Measurements from ENCODE around the gene FGGY. TPM values are rescaled to one million over a fixed set of nuclear protein-coding genes. Genes with fewer than 3 reads are reported as not detected.

Gene FGGY
- total RNA-seq, 2 experiments from 2014 or later, result 5.6 to 8.1 TPM

GRCh38 chr1:59266180-59266926, 30.5 kb upstream of the FGGY start:
- DNase-seq (no peak), ATAC-seq (no peak)
- intact Hi-C loops (cut with DNase I, micrococcal nuclease), result no loop called here
- POLR2A ChIA-PET, result no interaction called here
- CTCF ChIA-PET, result interaction anchor here (0.8 to 1.3 kb wide), 2 partner anchors 14 to 22 kb away, joined by 3 read pairs; no protein-coding TSS in a partner anchor
- Mint-ChIP-seq H3K27ac (no peak overlapping the region), H3K27me3 (peaks cover 6% of the 10 kb centered on the region), H3K4me3 (no peak overlapping the region), H3K4me1 (no peaks in the 10 kb centered on the region), H3K36me3 (ENCODE audit: low read depth) (no peaks in the 10 kb centered on the region), H3K9me3 (ENCODE audit: low read depth) (no peaks in the 10 kb centered on the region)

- POLR2A ChIA-PET, result no interaction called here
- CTCF ChIA-PET, result interaction anchor here (1.3 kb wide), 1 partner anchor 13 kb away, joined by 3 read pairs; no protein-coding TSS in a partner anchor
- intact Hi-C loops (cut with DNase I, micrococcal nuclease), result no loop called here
- ATAC-seq, result no peak
- Mint-ChIP-seq H3K9me3 (ENCODE audit: low read depth) (no peaks in the 10 kb centered on the region), H3K36me3 (ENCODE audit: low read depth) (no peaks in the 10 kb centered on the region), H3K27me3 (peaks cover 8% of the 10 kb centered on the region), H3K4me1 (no peaks in the 10 kb centered on the region), H3K4me3 (no peak overlapping the region), H3K27ac (no peak overlapping the region)
- DNase-seq, result no peak
These were observed 30.0 kb upstream of the FGGY start for GRCh38 chr1:59266927-59267293.

- CTCF ChIA-PET, result no interaction called here
- Mint-ChIP-seq H3K27me3 (peaks cover 10% of the 10 kb centered on the region), H3K27ac (no peak overlapping the region), H3K4me1 (no peaks in the 10 kb centered on the region), H3K9me3 (ENCODE audit: low read depth) (no peaks in the 10 kb centered on the region), H3K4me3 (no peak overlapping the region), H3K36me3 (ENCODE audit: low read depth) (no peaks in the 10 kb centered on the region)
- ATAC-seq, result no peak
- POLR2A ChIA-PET, result no interaction called here
- intact Hi-C loops (cut with DNase I, micrococcal nuclease), result no loop called here
- DNase-seq, result no peak
These were observed 28.5 kb upstream of the FGGY start for GRCh38 chr1:59268406-59268805.

GRCh38 chr1:59271561-59272260, 25.2 kb upstream of the FGGY start:
- intact Hi-C loops (cut with DNase I, micrococcal nuclease), result no loop called here
- Mint-ChIP-seq H3K4me1 (peaks cover 4% of the 10 kb centered on the region), H3K9me3 (ENCODE audit: low read depth) (no peaks in the 10 kb centered on the region), H3K36me3 (ENCODE audit: low read depth) (no peaks in the 10 kb centered on the region), H3K4me3 (no peak overlapping the region), H3K27ac (no peak overlapping the region), H3K27me3 (peaks cover 12% of the 10 kb centered on the region)
- CTCF ChIA-PET, result no interaction called here
- ATAC-seq (no peak), DNase-seq (no peak)
- POLR2A ChIA-PET, result interaction anchor here (0.6 kb wide), 1 partner anchor 175 kb away, joined by 3 read pairs; no protein-coding TSS in a partner anchor

GRCh38 chr1:59272507-59272906, 24.4 kb upstream of the FGGY start:
- Mint-ChIP-seq H3K27me3 (peaks cover 13% of the 10 kb centered on the region), H3K4me1 (peaks cover 4% of the 10 kb centered on the region), H3K9me3 (ENCODE audit: low read depth) (no peaks in the 10 kb centered on the region), H3K4me3 (no peak overlapping the region), H3K27ac (no peak overlapping the region), H3K36me3 (ENCODE audit: low read depth) (no peaks in the 10 kb centered on the region)
- ChIA-PET POLR2A (interaction anchor here (0.6 kb wide), 1 partner anchor 176 kb away, joined by 3 read pairs; no protein-coding TSS in a partner anchor), CTCF (no interaction called here)
- DNase-seq, result no peak
- intact Hi-C loops (cut with DNase I, micrococcal nuclease), result no loop called here
- ATAC-seq, result no peak

GRCh38 chr1:59276439-59276851, 20.4 kb upstream of the FGGY start:
- H3K9me3 Mint-ChIP-seq (ENCODE audit: low read depth), result no peaks in the 10 kb centered on the region
- H3K4me3 Mint-ChIP-seq, result no peak overlapping the region
- CTCF ChIA-PET, result no interaction called here
- no peak overlapping the region for H3K27ac Mint-ChIP-seq
- no peaks in the 10 kb centered on the region for H3K36me3 Mint-ChIP-seq (ENCODE audit: low read depth)
- ATAC-seq (no peak), DNase-seq (no peak)
- peaks cover 11% of the 10 kb centered on the region for H3K27me3 Mint-ChIP-seq
- POLR2A ChIA-PET, result no interaction called here
- peaks cover 4% of the 10 kb centered on the region for H3K4me1 Mint-ChIP-seq
- intact Hi-C loops (cut with DNase I, micrococcal nuclease), result no loop called here

- intact Hi-C loops (cut with DNase I, micrococcal nuclease), result no loop called here
- H3K4me1 Mint-ChIP-seq, result peaks cover 4% of the 10 kb centered on the region
- no peak overlapping the region for H3K4me3 Mint-ChIP-seq
- no peak for ATAC-seq
- H3K9me3 Mint-ChIP-seq (ENCODE audit: low read depth), result no peaks in the 10 kb centered on the region
- CTCF ChIA-PET, result interaction anchor here (1.1 to 1.3 kb wide), 2 partner anchors 10 to 17 kb away, joined by 4 to 5 read pairs; no protein-coding TSS in a partner anchor
- no peak overlapping the region for H3K27ac Mint-ChIP-seq
- DNase-seq, result no peak
- POLR2A ChIA-PET, result no interaction called here
- H3K27me3 Mint-ChIP-seq, result peaks cover 7% of the 10 kb centered on the region
- no peaks in the 10 kb centered on the region for H3K36me3 Mint-ChIP-seq (ENCODE audit: low read depth)
These were observed 18.0 kb upstream of the FGGY start for GRCh38 chr1:59278780-59279354.

- peaks cover 8% of the 10 kb centered on the region for H3K27me3 Mint-ChIP-seq
- ChIA-PET POLR2A (no interaction called here), CTCF (interaction anchor here (1.1 to 1.3 kb wide), 3 partner anchors 9 to 16 kb away, joined by 3 to 5 read pairs (median 4); no protein-coding TSS in a partner anchor)
- peaks cover 4% of the 10 kb centered on the region for H3K4me1 Mint-ChIP-seq
- H3K27ac Mint-ChIP-seq, result no peak overlapping the region
- H3K4me3 Mint-ChIP-seq, result no peak overlapping the region
- H3K36me3 Mint-ChIP-seq (ENCODE audit: low read depth), result no peaks in the 10 kb centered on the region
- H3K9me3 Mint-ChIP-seq (ENCODE audit: low read depth), result no peaks in the 10 kb centered on the region
- DNase-seq (no peak), ATAC-seq (no peak)
- intact Hi-C loops (cut with DNase I, micrococcal nuclease), result no loop called here
These were observed 17.2 kb upstream of the FGGY start for GRCh38 chr1:59279645-59280044.

- intact Hi-C loops (cut with DNase I, micrococcal nuclease), result no loop called here
- H3K4me1 Mint-ChIP-seq, result no peaks in the 10 kb centered on the region
- no peak overlapping the region for H3K4me3 Mint-ChIP-seq
- DNase-seq, result no peak
- H3K36me3 Mint-ChIP-seq (ENCODE audit: low read depth), result no peaks in the 10 kb centered on the region
- no peak for ATAC-seq
- no peaks in the 10 kb centered on the region for H3K9me3 Mint-ChIP-seq (ENCODE audit: low read depth)
- POLR2A ChIA-PET, result no interaction called here
- peaks cover 5% of the 10 kb centered on the region for H3K27me3 Mint-ChIP-seq
- CTCF ChIA-PET, result no interaction called here
- no peak overlapping the region for H3K27ac Mint-ChIP-seq
These were observed 13.9 kb upstream of the FGGY start for GRCh38 chr1:59282951-59283350.

GRCh38 chr1:59285691-59286090, 11.2 kb upstream of the FGGY start:
- Mint-ChIP-seq H3K36me3 (ENCODE audit: low read depth) (no peaks in the 10 kb centered on the region), H3K4me3 (no peak overlapping the region), H3K27me3 (peaks cover 2% of the 10 kb centered on the region), H3K9me3 (ENCODE audit: low read depth) (no peaks in the 10 kb centered on the region), H3K27ac (no peak overlapping the region), H3K4me1 (no peaks in the 10 kb centered on the region)
- ATAC-seq (no peak), DNase-seq (no peak)
- ChIA-PET POLR2A (no interaction called here), CTCF (interaction anchor here (1.2 kb wide), 1 partner anchor 473 kb away, joined by 4 read pairs; no protein-coding TSS in a partner anchor)
- intact Hi-C loops (cut with DNase I, micrococcal nuclease), result no loop called here

- no peak for ATAC-seq
- intact Hi-C loops (cut with DNase I, micrococcal nuclease), result no loop called here
These were observed 8.8 kb upstream of the FGGY start for GRCh38 chr1:59288046-59288445.

GRCh38 chr1:59289570-59289969, 7.3 kb upstream of the FGGY start:
- Mint-ChIP-seq H3K36me3 (ENCODE audit: low read depth) (no peaks in the 10 kb centered on the region), H3K27ac (no peak overlapping the region), H3K9me3 (ENCODE audit: low read depth) (no peaks in the 10 kb centered on the region), H3K27me3 (peaks cover 2% of the 10 kb centered on the region), H3K4me1 (peaks cover 2% of the 10 kb centered on the region), H3K4me3 (no peak overlapping the region)
- no peak for ATAC-seq
- intact Hi-C loops (cut with DNase I, micrococcal nuclease), result no loop called here
- no peak for DNase-seq
- CTCF ChIA-PET, result no interaction called here
- POLR2A ChIA-PET, result no interaction called here

More at GRCh38 chr1:59288046-59288445, 8.8 kb upstream of the FGGY start:
- Mint-ChIP-seq H3K27ac (no peak overlapping the region), H3K4me3 (no peak overlapping the region), H3K36me3 (ENCODE audit: low read depth) (no peaks in the 10 kb centered on the region), H3K4me1 (peaks cover 2% of the 10 kb centered on the region), H3K27me3 (peaks cover 2% of the 10 kb centered on the region), H3K9me3 (ENCODE audit: low read depth) (no peaks in the 10 kb centered on the region)
- no peak for DNase-seq
- ChIA-PET CTCF (interaction anchor here (0.6 kb wide), 1 partner anchor 22 kb away, joined by 3 read pairs; no protein-coding TSS in a partner anchor), POLR2A (no interaction called here)

All from activated CD4-positive, alpha-beta T cell treated with anti-CD3 and anti-CD28 coated beads for 36 hours (primary cell).